Effector CD8-positive, alpha-beta T cell (primary cell): ENCODE measurements around the gene GMEB2.

ENCODE experiments used
- DNase-seq: peaks from one replicate; lab custom pipeline; 2025; lab: John Stamatoyannopoulos, UW

Gene GMEB2

DNA sequence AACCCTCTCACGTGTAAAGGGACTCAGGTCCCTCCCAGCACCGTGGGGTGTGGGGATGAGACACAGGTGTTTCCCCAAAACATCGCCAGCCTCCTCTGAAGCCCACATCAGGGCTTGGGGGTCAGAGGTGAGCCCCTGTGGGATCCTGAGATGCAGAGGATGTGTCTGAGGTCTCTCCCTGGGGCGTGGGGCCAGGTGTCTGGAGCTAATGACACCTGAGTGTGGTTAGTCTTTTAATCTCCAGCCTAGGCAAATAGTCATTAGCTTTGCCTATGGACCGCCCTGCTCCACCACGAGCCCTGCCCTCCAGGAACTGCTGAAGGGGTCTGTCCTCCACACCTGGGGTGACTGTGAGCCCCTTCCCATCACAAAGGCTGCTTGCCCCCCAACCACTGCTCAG lies 81.1 kb downstream of the GMEB2 start:
- DNase-seq = no peak

DNA sequence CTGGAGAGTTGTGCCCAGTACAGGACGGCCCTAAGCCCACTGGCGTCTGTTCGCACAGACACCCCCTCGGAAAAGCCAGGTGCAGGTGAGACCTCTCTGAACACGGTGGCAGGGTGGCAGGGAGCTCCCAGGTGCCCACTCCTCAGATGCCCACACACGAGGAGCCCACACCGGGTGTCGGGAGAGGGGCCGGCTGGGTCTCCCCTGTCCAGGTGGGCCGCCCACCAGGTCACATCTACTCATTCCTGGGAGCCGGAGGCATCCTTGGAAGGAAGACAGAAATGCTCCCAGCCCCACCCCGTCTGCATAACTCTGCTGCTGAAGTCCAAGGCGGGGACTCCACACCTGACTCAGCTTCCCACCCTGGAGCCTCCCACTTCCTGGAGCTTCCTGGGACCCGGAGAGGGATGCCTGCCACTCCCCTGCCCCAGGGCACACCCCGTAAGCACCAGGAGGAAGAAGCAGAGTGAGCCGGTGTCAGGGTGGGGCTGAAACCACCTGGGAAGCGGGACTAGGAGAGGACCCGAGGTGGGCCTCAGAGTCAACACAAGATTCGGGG lies 81.9 kb downstream of the GMEB2 start:
- no peak for DNase-seq

GRCh38 chr20:63544241-63544957 lies 82.5 kb downstream of the GMEB2 start:
- DNase-seq = no peak

DNA sequence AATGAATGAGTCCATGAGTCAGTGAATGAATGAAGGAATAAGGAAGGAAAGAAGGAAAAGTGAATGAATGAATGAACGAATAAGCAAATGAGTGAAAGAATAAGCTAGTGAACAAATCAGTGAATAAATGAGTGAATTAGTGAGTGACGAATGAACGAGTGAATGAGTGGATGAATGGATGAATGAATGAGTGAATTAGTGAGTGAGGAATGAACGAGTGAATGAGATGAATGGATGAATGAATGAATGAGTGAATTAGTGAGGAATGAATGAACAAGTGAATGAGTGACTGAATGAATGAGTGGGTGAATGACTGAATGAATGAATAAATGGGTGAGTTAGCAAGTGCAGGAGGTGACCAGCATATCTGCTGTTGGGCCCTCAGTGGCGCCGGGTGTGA lies 83.2 kb downstream of the GMEB2 start:
- DNase-seq = no peak

DNA sequence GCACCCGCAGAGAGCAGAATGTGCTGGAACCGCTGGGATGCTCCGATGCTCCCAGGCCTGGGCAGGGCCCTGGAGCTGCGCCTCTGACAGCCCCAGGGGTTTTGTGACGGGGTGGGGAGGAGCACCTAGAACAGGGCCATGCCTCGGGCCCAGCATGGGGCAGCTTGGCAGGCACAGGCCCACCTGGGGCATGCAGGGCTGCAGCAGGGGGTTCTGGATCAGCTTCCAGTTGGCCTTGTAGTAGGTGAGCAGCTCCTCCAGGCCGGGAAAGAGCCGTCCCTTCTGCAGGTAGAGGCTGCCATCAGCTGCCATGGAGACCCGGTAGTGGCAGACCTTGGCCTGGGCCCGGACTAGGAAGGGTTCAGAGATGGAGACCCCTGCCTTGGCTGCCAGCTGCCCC lies 83.8 kb downstream of the GMEB2 start:
- no peak for DNase-seq

- no peak for DNase-seq
Measured at GRCh38 chr20:63542696-63543095, 84.2 kb downstream of the GMEB2 start.

GRCh38 chr20:63542031-63542559 lies 84.8 kb downstream of the GMEB2 start:
- no peak for DNase-seq

- DNase-seq = no peak
Measured at GRCh38 chr20:63541371-63541770, 85.5 kb downstream of the GMEB2 start.

DNA sequence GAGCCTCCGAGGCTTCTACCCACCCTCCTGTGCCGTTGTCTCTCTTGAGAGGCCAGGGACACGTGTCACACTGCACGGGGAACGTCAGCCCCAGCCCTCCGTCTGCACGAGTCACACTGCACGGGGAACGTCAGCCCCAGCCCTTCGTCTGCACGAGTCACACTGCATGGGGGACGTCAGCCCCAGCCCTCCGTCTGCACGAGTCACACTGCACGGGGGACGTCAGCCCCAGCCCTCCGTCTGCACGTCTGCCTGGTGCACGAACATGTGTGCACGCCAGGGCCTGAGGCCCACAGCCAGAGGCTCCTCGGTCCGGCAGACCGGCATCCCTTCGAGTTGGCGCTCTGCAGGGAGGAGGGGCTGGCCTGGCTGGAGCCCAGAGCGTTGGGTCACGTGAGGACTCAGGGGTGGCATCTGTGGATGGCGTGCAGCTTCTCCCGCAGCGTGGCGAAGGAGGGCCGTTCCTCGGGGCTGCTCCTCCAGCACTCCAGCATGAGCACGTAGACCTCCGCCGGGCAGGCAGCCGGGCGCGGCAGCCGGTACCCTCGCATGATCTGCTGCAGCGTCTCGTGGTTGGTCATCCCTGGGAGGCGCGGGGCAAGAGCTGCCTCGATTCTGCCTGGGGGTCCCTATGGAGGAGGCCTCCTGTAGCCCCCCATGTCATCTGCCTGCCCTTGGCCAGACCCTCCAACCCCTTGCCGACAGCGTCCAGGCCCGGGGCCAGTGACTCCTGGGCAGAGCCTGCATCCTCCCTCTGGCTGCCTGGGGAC lies 86.3 kb downstream of the GMEB2 start:
- DNase-seq = no peak

- DNase-seq = no peak
Measured at GRCh38 chr20:63539441-63540370, 87.2 kb downstream of the GMEB2 start.

- DNase-seq = no peak
Measured at GRCh38 chr20:63539092-63539430, 87.8 kb downstream of the GMEB2 start.

DNA sequence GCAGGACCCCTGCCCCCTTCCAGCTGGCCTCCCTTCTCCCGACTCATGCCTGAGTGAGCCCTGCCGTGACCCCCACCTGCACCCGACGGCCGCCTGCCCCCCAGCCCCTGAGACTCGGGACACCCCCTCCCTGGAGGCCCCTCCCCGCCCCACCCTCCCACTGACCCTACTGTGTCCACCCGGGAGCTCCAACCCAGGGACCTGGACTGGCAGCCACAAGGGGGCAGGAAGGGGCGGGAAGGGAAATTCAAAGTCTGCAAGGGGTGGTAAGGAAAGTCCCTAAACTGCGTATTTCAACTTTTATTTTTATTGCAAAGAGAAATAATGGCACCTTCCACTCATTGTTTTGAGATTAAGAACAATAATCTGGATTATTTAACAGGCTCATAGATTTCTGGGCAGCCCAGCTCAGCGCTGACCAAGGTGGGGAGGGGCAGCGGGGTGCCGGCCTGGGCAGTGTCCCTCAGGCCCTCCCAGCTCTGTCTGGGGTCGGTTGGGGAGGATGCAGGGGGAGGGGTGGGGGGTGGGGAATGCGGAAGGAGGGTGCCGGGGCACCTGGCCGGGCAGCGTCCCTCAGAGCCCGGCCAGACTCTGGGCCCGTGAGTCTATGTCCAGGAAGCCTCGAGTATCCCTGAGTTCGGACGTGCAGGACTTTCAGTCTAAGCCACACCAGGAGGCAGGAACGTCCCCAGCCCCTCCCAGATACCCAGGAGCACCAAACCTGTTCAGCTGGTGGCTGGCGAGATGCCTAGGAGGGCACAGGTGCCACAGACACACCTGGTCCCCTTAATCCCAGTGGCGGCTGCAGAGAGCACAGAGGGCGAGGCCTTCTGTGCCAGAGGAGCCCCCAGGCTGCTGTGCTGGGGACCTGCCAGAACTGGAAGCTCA lies 88.5 kb downstream of the GMEB2 start:
- peak; percentile 44 for DNase-seq
